NOMO-1 treated with DMSO at 0.1 percent for 48 hours (cell line): ENCODE measurements around the gene FAM110A.
"Not testable (repeated sequence)": the region's sequence is repeated elsewhere in the genome, so short reads cannot be mapped to it uniquely, and the experiment has no call there.

Experiments used
- DNase-seq: peaks from one replicate; lab custom pipeline; 2025; ENCODE audit not compliant: unreplicated experiment; lab: John Stamatoyannopoulos, UW

The FAM110A gene

GRCh38 chr20:822651-823573 lies 10.6 kb upstream of the FAM110A start:
- no peak for DNase-seq

GRCh38 chr20:823574-823902 lies 10.0 kb upstream of the FAM110A start:
- DNase-seq, result no peak

- DNase-seq, result no peak
Observed at GRCh38 chr20:824490-824889, 9.0 kb upstream of the FAM110A start.

GRCh38 chr20:824916-825315 lies 8.6 kb upstream of the FAM110A start:
- no peak for DNase-seq

- no peak for DNase-seq
Observed at GRCh38 chr20:825710-826421, 7.6 kb upstream of the FAM110A start.

GRCh38 chr20:826695-827323 lies 6.7 kb upstream of the FAM110A start:
- no peak for DNase-seq

GRCh38 chr20:827981-828380 lies 5.5 kb upstream of the FAM110A start:
- DNase-seq, result not testable (repeated sequence)

- no peak for DNase-seq
Observed at GRCh38 chr20:828987-829386, 4.5 kb upstream of the FAM110A start.

- no peak for DNase-seq
Observed at GRCh38 chr20:829551-829950, 4.0 kb upstream of the FAM110A start.

GRCh38 chr20:830011-830521 lies 3.4 kb upstream of the FAM110A start:
- no peak for DNase-seq

- DNase-seq, result no peak
Observed at GRCh38 chr20:831251-831650, 2.3 kb upstream of the FAM110A start.

GRCh38 chr20:831956-832355 lies 1.6 kb upstream of the FAM110A start:
- DNase-seq, result no peak

GRCh38 chr20:833121-833449 lies 430 bp upstream of the FAM110A start:
- peak; percentile 41 for DNase-seq

GRCh38 chr20:834151-834746 lies 734 bp downstream of the FAM110A start:
- no peak for DNase-seq

- no peak for DNase-seq
Observed at GRCh38 chr20:835608-836045, 2.1 kb downstream of the FAM110A start.

GRCh38 chr20:836190-836589 lies 2.7 kb downstream of the FAM110A start:
- no peak for DNase-seq

GRCh38 chr20:839015-839414 lies 5.5 kb downstream of the FAM110A start:
- no peak for DNase-seq

GRCh38 chr20:839626-840025 lies 6.1 kb downstream of the FAM110A start:
- no peak for DNase-seq

- no peak for DNase-seq
Observed at GRCh38 chr20:840503-840857, 7.0 kb downstream of the FAM110A start.

- no peak for DNase-seq
Observed at GRCh38 chr20:840858-841567, 7.5 kb downstream of the FAM110A start.
